Measurements from ENCODE around the gene SOHLH1. TPM values are rescaled to one million over a fixed set of nuclear protein-coding genes. Genes with fewer than 3 reads are reported as not detected.

Gene SOHLH1
- total RNA-seq, result not detected

GRCh38 chr9:135699440-135699839 lies at the start of gene SOHLH1:
SOHLH1 (minus strand) TSS chr9:135699481; CDS start chr9:135699467, 14 bp downstream.
- DNase-seq (ENCODE audit: low spot score), result no peak

GRCh38 chr9:135748676-135749075 lies 49.4 kb upstream of the SOHLH1 start:
- no peak for DNase-seq (ENCODE audit: low spot score)

GRCh38 chr9:135747311-135747710 lies 48.0 kb upstream of the SOHLH1 start:
- DNase-seq (ENCODE audit: low spot score), result no peak

GRCh38 chr9:135746565-135746964 lies 47.3 kb upstream of the SOHLH1 start:
- DNase-seq (ENCODE audit: low spot score), result no peak

- no peak for DNase-seq (ENCODE audit: low spot score)
These were observed 46.5 kb upstream of the SOHLH1 start for GRCh38 chr9:135745686-135746324.

- no peak for DNase-seq (ENCODE audit: low spot score)
These were observed 45.9 kb upstream of the SOHLH1 start for GRCh38 chr9:135745189-135745588.

GRCh38 chr9:135744333-135745070 lies 45.2 kb upstream of the SOHLH1 start:
- DNase-seq (ENCODE audit: low spot score), result no peak

GRCh38 chr9:135743546-135744332 lies 44.5 kb upstream of the SOHLH1 start:
- DNase-seq (ENCODE audit: low spot score), result no peak

- no peak for DNase-seq (ENCODE audit: low spot score)
These were observed 43.7 kb upstream of the SOHLH1 start for GRCh38 chr9:135743021-135743420.

GRCh38 chr9:135741276-135742219 lies 42.3 kb upstream of the SOHLH1 start:
- DNase-seq (ENCODE audit: low spot score), result no peak

- DNase-seq (ENCODE audit: low spot score), result no peak
These were observed 40.3 kb upstream of the SOHLH1 start for GRCh38 chr9:135739271-135740220.

GRCh38 chr9:135737840-135738521 lies 38.7 kb upstream of the SOHLH1 start:
- DNase-seq (ENCODE audit: low spot score), result no peak

- no peak for DNase-seq (ENCODE audit: low spot score)
These were observed 37.9 kb upstream of the SOHLH1 start for GRCh38 chr9:135736979-135737839.

GRCh38 chr9:135736272-135736978 lies 37.1 kb upstream of the SOHLH1 start:
- no peak for DNase-seq (ENCODE audit: low spot score)

- DNase-seq (ENCODE audit: low spot score), result no peak
These were observed 35.4 kb upstream of the SOHLH1 start for GRCh38 chr9:135734616-135735144.

- no peak for DNase-seq (ENCODE audit: low spot score)
These were observed 33.4 kb upstream of the SOHLH1 start for GRCh38 chr9:135732569-135733257.

GRCh38 chr9:135731454-135731853 lies 32.2 kb upstream of the SOHLH1 start:
- no peak for DNase-seq (ENCODE audit: low spot score)
